H1 (cell line): Measurements from ENCODE around the gene SEC16A. TPM values are rescaled to one million over a fixed set of nuclear protein-coding genes. Genes with fewer than 3 reads are reported as not detected.

ENCODE experiments used
- SIRT6 ChIP-seq: IDR thresholded peaks from one replicate; pipeline ENCODE4 v1.7.1; 2012; ENCODE audit warnings: low read length, inconsistent platforms
- polyA plus RNA-seq, 7 experiments: library from polyadenylated mRNA; depleted of rRNA in 3 of 7; stranded (reverse) in 5 of 7; unstranded in 2 of 7; fragments of >200 nt in 5 of 7; fragments of 200-250 nt in 2 of 7; gene quantifications; 1 replicate in 5 of 7; 2 replicates in 1 of 7; 4 replicates in 1 of 7; pipeline versions ENCODE4 v1.2.1 to v1.2.3, GENCODE V29; 2011 to 2013; ENCODE audit warnings: missing spikeins in 2 of 7, mixed read lengths in 2 of 7
- total RNA-seq: library from RNA; stranded (reverse); fragmentation: NEBNext Ultra II Directional; extraction: Animal tissue kit (Norgen Biotek cat#: 25700); gene quantifications from 2 replicates; pipeline ENCODE4 v1.2.1, GENCODE V29; 2021

The SEC16A gene
- total and polyA plus RNA-seq, 2 of the 8 experiments (the other 6 are each of a cell fraction or from before 2014, with no cell fraction given) = 21.6 to 49.0 TPM

GRCh38 chr9:136436055-136436634 is 46.7 kb downstream of the SEC16A start (continued):
- TF ChIP-seq SIRT6 = no peak
